ENCODE results near the gene ACP3.
A peak's percentile ranks its signal among the peaks of the same experiment; 100 is the strongest.
"Not testable (repeated sequence)": the region's sequence is repeated elsewhere in the genome, so short reads cannot be mapped to it uniquely, and the experiment has no call there.

ACP3 gene, protein sequence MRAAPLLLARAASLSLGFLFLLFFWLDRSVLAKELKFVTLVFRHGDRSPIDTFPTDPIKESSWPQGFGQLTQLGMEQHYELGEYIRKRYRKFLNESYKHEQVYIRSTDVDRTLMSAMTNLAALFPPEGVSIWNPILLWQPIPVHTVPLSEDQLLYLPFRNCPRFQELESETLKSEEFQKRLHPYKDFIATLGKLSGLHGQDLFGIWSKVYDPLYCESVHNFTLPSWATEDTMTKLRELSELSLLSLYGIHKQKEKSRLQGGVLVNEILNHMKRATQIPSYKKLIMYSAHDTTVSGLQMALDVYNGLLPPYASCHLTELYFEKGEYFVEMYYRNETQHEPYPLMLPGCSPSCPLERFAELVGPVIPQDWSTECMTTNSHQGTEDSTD

DNA sequence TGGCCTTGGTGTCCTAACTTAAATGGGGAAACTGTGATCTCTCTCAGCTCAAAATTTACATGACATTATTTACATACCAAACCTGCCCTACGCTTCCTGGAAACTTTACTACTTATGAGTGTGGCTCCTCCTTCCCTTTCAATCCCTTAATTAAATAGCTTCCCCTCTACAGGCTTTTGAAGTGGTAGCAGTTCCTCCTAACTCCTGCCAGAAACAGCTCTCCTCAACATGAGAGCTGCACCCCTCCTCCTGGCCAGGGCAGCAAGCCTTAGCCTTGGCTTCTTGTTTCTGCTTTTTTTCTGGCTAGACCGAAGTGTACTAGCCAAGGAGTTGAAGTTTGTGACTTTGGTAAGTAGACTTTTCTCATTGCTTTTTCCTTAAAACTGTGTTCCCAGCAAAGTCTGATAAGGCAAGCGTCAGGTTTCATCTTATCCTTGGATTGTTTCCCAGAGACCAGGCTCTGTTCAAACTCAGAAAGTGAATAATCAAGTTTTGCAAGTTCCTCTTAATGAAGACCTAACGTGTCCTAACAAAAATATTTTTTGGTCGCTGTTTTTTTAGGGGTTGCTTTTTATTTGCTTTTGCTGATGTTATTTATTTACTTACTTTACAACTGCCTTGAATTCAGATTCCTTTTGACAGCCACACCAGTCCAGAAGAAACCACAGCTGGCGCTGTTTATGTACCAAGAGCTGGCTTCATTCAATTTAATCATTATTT is at the start of gene ACP3:
TSS of gene ACP3 (plus strand) at position 179 of the 720 bp plus-strand sequence. CDS start at position 229, 50 bp downstream.
- DNase-seq: no peak

DNA sequence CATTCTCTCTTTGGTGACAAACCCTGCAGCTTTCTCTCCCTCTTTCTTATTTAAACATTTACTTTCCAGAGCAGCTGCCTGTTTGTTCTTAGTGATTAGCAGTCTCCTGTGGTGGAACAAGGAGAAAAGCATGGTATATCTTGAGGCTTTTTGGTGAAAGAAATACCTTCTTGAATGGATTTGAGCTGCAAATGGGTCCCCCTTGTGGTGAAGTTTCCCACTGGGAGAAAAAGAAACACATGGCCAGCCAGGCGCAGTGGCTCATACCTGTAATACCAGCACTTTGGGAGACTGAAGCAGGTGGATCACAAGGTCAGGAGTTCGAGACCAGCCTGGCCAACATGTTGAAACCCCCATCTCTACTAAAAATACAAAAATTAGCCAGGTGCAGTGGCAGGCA is 48.3 kb upstream of the ACP3 start:
- peak; percentile 18 for DNase-seq

DNA sequence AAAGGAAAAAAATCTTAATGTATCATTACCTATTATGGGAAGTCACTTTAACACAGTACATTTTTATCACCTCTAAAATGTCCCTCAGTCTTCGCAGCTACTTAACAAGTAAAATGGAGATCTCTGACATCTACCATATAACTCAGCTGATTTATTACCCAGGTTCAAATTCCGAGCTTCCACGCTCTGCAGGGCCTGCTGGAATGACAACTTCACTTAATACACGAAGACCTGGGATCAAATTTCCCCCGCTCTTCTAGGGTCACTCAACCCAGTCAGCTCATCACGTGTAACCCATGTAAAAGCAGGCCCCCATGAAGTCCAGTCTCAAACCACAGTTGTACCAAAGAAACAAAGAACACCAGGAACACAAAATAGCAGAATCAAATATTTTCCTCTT is 44.2 kb upstream of the ACP3 start:
- DNase-seq: no peak

DNA sequence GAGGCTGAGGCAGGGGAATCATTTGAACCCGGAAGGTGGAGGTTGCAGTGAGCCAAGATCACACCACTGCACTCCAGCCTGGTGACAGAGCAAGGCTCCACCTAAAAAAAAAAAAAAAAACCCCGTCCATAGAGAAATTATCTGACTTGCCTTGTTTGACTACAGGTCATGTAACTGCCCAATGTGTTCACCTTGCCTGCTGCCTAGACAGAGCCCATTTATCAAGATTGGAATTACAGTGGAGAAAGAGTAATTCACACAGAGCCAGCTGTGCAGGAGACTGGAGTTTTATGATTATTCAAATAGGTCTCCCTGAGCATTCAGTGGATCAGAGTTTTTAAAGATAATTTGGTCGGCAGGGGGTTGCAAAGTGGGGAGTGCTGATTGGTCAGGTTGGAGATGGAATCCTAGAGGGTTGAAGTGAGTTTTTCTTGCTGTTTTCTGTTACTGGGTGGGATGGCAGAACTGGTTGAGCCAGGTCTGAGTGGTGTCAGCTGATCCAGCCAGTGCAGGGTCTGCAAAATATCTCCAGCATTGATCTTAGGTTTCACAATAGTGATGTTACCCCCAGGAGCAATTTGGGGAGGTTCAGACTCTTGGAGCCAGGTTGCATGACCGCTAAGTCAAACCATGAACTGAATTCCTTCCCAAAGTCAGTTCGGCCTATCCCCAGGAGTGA is 40.8 kb upstream of the ACP3 start:
- DNase-seq: no peak

DNA sequence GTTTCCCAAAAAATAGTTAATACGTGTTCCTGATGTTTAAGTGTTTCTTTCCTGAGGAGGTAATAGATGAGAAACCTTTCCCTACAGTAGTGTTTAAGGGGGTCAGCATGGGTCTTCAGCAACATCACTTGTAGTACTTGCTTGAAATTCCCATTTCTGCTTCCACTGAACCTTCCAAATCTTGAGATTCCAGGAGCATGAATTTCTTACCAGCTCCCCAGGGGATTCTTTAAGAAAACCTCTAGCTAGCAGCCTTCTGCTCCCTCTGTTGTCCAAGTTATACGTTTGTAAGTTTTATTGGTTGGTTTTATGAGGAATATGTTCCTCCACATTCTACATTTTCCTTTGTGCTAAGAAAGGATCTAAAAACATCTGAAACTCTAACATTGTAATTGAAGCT is 38.2 kb upstream of the ACP3 start:
- DNase-seq: no peak

DNA sequence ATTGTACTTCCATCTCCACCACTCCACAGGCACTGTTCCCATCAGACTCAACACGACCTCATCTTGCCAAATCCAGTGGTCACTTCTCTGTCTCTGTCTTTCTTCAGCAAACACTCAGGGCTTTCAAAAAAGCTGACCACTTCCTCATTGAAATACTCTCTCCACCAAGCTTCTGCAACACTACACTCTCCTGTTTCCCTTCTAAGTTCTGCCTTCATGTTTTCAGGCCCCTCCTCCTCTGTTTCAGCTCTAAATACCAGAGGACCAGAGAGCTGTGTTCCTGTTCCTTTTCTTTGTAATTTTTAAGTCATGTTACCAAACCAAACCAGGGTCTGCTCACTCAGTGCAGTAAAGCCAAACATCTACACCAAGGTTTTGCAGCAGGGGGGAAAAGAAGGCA is 33.8 kb upstream of the ACP3 start:
- DNase-seq: no peak

DNA sequence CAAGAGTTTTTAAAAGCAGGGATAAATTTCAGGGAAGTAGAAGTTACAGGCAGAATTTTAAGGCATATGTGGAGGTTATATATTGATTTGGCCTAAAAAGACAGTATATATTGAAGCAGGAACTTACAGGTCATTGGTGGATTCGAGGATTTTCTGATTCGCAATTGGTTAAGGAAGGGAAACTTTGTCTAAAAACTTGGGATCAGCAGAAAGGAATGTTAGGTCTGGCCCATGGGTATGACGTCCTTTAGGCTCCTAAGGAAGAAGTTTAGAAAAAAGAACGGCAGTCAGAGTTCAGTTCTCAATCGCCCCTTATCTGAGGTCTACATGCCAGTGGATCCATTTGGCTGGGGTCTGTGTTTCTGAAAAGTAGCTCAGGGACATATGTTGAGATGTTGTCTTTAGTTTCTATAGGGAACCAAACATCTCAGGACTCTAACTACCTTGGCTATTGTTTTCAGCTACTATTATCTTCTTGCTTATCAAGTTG is 33.2 kb upstream of the ACP3 start:
- no peak for DNase-seq

DNA sequence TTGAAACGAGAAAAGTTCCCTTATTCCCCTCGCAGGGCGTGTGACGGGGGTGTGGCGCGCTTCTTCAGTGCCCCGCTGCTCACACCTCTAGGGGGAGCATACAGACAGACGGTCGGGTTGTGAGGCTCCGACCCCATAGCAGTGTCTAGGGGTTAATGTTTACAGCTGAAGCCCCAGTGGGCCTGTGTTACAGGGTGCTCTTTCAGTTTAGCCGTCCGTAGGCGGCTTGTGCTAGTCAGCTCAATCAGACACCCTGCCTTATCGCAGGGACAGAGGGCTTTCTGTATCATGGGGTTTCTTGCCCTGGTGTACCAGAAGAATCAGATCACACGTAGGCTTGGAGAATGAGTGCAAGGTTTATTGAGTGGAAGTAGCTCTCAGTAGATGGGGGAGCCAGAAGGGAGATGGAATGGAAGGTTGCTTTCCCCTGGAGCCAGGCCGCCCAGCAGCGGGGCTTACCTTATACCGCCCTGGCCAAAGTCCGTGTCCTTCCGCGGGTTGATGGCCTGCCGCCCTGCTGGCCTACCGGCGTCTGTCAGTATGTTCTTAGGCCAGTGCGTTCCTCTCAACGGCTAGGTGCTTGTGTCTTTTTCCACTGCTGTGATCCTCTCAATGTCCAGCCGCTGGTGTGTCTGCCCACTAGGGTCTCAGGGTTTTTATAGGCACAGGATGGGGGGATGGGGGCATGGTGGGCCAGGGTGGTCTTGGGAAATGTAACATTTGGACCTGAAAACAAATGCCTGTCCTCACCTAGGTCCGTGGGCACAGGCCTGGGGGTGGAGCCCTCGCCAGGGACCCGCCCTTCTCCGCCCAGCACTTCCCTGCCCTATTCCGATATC is 32.2 kb upstream of the ACP3 start:
- DNase-seq: no peak

DNA sequence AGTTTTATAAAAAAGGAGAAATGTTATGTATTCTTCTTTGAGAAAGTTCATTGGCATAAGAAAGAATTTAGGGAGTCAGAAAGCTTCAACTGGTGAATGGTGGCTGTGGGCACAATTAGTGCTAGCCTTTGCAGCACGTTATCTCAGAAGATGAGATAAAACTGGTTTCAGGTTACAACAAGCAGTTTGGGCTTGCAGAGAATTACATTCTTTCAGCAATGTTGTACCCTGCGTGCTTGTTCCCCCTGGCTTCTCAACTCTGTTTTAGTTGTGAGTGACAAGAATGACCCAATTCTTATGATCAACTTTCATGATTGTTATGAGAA is 31.6 kb upstream of the ACP3 start:
- DNase-seq: no peak

DNA sequence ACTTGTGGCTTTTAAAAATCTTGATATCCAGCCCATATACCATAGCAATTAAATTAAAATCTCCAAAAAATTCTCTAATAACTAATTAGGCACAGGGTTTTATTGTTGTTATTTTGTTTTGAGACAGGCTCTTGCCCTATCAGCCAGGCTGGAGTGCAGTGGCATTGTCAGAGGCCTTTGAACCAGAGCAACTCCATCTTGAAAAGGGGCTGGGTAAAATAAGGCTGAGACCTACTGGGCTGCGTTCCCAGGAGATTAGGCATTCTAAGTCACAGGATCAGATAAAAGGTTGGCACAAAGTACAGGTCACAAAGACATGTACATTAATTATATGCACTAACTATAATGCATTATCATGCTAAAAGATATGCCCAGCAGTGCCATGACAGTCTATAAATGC is 31.2 kb upstream of the ACP3 start:
- DNase-seq: no peak

DNA sequence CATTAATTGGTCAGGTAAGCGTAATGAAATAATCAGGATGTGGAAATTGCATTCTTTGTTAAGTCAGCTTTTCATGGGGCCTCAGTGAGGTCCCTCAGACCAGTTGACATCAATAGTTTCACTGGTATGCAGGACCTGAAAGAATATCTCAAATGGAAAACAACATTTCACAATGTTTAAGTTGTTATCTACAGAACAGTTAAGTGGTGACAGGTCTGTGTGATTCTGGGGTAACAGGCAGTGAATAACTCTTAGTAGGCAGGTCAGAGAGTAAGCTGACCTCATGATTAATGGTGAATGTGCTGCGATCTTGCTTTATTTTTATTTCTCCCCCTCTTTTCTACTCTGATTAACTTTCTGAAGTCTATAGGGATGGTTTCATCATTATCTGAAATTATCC is 28.9 kb upstream of the ACP3 start:
- no peak for DNase-seq

DNA sequence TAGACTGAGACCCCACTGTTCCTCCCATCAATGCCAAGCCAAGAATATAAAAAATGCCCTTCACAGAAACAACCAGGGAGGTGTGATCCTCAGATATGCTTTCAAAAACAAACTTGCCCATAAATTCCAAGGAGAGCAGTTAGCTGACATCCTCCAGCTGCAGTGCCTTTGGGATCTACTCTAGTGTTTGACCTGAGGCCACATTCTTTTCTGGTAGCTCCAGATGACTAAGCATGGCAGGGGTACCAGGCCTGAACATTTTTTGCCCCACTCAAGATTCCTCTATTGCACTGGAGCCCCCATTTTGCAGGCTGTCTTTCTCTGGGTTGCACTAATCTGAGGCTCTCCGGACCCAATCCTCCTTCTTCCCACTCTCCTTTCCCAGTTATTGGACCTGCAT is 27.9 kb upstream of the ACP3 start:
- DNase-seq: peak; percentile 61

DNA sequence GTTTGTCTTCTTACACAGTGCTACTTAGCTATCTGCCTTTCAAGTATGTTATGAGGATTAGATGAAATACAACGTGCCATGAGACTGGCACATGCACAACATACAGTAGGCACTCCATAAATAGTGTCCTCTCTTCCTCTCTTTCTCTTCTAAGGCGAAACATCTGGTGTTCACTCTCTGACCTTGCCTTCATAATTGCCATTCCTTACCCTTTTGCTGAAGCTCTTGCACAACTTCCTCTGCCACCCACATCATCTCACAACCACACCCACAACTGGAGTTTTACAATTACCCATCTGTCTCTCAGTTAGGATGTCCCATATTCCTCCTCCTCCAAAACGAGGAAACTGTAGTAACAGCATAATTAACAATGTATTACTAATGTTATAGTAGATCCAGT is 26.4 kb upstream of the ACP3 start:
- DNase-seq: no peak

DNA sequence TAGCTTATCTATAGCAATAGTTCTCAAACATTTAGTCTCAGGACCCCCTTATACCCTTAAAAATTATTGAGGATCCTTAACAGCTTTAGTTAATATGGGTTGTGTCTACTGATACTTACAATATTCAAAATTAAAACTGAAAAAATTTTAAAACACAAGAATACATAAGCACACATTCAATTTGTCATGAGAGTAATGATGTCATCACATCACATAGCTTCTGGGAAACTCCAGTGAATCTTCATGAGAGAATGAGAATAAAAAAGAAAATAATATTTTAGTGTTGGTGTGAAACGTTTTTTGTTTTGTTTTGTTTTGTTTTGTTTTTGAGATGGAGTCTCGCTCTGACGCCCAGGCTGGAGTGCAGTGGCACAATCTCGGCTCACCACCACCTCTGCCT is 25.2 kb upstream of the ACP3 start:
- DNase-seq: no peak

DNA sequence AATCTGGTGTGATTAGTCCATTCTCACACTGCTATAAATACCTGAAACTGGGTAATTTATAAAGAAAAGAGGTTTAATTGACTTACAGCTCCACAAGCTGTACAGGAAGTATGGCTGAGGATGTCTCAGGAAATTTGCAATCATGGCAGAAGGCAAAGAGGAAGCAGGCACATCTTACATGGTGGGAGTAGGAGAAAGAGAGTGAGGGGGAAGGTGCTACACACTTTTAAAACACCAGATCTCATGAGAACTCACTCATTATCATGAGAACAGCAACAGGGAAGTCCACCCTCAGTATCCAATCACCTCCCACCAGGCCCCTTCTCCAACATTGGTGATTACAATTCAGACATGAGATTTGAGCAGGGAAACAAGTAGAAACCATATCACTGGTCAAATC is 24.0 kb upstream of the ACP3 start:
- no peak for DNase-seq

DNA sequence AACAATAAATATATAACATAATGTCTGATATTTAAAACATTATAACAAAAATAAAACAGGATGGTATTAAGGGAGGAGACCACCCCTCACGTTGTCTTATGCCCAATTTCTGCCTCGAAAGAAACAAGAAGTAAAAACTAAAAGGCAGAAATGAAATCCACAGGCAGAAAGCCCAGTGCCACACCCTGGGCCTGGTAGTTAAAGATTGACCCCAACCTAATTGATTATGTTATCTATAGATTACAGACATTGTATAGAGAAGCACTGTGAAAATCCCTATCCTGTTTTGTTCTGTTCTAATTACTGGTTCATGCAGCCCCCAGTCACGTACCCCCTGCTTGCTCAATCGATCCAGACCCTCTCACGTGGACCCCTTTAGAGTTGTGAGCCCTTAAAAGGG is 22.3 kb upstream of the ACP3 start:
- no peak for DNase-seq

DNA sequence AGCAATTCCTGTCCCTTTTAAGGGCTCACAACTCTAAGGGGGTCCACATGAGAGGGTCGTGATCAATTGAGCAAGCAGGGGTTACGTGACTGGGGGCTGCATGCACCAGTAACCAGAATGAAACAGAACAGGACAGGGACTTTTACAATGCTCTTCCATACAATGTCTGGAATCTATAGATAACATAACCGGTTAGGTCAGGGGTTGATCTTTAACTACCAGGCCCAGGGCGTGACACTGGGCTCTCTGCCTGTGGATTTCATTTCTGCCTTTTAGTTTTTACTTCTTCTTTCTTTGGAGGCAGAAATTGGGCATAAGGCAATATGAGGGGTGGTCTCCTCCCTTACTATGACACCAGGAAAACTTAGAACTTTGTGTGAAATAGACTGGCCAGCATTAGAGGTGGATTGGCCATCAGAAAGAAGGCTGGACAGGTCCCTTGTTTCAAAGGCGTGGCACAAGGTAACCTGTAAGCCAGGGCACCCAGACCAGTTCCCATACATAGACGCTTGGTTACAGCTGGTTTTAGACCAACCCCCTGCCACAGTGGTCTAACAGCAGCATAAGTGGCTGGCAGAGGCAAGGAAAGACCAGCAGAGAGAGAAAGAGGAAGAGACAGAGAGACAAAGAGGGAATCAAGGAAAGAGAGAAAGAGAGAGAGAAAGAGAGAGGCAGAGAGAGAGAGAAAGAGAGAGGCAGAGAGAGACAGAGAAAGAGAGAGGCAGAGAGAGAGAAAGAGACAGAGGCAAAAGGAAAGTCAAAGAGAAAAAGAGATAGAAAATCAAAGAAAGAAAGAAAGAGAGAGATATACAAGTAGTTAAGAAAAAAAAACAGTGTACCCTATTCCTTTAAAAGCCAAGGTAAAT is 13.6 kb upstream of the ACP3 start:
- DNase-seq: not testable (repeated sequence)

DNA sequence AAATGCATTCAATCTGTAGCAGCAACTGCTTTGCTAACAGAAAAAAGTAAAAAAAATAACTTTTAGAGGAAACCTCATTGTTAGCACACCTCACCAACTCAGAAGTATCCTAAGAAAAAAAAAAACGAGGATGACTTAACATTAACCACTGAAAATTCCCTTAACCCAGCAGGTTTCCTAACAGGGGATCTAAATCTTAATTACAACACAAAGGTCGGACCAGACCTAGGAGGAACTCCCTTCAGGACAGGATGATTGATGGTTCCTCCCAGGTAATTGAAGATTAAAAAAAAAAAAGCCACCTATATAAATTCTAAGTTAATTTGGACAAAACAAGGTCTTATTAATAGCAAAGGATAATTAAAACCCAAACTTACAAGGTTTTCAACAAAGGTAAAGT is 12.9 kb upstream of the ACP3 start:
- not testable (repeated sequence) for DNase-seq

DNA sequence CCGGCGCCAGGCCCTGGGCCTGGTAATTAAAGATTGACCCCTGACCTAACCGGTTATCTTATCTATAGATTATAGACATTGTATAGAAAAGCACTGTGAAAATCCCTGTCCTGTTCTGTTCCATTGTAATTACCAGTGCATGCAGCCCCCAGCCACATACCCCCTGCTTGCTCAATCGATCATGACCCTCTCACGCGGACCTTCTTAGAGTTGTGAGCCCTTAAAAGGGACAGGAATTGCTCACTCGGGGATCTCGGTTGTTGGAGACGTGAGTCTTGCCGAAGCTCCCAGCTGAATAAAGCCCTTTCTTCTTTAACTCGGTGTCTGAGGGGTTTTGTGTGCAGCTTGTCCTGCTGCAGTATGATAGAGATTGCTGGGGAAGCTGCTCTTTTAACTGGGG is 7.2 kb upstream of the ACP3 start:
- not testable (repeated sequence) for DNase-seq

DNA sequence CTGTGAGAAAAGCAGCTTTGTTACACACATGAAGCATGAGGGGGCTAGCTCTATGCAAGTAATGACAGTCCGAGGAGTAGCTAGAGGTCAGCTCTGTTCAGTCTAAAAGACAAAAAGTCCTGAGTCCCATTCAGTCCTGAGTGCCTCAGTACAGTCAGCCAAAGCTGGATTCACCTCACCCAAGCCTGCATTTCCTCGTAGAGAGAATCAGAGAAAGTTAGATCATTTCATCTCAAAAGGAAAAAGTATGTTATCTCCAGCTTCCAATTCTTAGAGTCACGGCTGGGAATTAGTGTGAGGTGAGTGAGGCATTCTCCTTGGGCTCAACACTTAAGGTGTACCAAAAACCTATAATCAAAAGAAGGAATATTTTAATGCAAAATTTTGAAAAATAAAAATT is 5.9 kb upstream of the ACP3 start:
- DNase-seq: no peak

DNA sequence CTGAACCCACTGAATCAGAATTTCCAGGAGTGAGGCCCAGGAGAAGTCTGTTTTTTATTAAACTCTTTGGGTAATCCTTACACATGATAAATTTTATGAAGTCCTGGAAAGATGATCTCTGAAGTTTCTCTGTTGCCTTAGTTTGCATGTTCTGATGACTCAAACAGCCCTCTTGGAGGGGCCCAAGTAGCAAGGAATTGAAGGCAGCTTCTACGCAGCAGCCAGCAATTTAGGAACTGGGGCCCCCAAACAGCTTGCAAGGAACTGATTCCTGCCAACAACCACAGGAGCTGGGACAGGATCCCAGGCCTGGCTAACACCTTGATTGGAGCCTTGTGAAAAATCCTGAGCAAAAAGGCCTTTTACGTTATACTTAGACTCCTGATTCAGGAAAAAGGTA is 5.4 kb upstream of the ACP3 start:
- no peak for DNase-seq

DNA sequence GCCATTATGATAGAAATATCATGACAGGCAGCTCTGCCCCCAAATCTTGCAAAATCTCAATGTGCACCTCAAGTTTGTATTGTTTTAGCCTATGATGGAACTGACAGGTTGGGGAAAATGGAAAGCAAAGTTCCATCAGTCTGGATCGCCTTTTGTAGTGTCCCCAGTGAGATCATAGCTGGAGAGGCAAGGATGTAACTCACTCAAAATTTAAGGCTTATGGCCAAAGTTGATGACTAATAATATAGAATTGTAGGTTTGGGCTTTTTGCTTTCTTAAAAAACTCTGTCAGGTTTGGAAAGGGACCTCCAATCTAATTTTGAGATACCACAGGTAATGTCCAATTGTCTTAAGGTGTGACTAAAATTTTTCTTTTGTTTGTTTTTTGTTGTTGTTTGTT is 1.4 kb upstream of the ACP3 start:
- no peak for DNase-seq
